ENCODE data around the gene HEXIM1.

Gene HEXIM1, protein sequence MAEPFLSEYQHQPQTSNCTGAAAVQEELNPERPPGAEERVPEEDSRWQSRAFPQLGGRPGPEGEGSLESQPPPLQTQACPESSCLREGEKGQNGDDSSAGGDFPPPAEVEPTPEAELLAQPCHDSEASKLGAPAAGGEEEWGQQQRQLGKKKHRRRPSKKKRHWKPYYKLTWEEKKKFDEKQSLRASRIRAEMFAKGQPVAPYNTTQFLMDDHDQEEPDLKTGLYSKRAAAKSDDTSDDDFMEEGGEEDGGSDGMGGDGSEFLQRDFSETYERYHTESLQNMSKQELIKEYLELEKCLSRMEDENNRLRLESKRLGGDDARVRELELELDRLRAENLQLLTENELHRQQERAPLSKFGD

DNA sequence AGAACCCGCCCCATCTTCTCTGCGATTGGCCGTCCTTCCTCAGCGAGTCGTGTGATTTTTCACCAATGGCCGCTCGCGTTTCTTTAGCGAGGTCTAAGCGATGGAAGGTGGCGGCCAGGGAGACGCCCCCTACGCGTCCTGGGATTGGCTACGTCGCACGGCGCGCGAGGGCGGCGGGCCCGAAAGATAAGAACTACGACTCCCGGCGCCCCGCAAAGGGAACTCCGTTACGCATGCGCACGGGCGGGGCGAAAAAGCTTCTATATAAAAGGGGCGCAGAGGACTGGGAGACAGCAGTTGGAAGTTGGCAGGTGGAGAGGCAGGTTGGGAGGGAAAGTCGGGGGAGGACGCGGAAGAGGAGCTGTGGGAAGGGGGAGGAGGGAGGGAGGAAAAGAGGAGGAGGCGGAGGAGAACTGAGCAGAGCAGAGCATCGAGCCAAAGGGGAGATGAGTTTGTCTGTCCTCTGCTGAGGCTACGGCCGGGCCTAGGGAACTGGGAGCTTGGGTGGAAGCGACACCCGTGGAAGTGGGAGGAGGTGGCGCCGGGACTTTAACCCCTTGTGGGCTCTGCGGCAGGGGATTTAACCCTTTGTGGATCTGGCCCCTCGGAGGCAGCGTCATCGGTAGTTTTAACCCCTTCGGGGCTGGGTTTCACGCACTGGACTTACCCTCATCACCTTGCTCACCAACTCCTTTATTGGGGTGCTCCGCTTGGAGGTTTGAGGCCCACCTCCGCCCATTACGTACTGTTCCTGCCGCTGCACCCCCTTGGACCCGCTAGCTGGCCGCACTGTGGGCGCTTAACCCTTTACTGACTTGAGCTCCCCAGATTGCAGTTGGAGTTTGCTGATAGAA, at the start of gene HEXIM1:
Gene HEXIM1, plus strand, starts transcription at position 293 of the 854 bp plus-strand sequence. CDS start 716 bp downstream, outside the sequence.
- TF ChIP-seq, protein P1, sequence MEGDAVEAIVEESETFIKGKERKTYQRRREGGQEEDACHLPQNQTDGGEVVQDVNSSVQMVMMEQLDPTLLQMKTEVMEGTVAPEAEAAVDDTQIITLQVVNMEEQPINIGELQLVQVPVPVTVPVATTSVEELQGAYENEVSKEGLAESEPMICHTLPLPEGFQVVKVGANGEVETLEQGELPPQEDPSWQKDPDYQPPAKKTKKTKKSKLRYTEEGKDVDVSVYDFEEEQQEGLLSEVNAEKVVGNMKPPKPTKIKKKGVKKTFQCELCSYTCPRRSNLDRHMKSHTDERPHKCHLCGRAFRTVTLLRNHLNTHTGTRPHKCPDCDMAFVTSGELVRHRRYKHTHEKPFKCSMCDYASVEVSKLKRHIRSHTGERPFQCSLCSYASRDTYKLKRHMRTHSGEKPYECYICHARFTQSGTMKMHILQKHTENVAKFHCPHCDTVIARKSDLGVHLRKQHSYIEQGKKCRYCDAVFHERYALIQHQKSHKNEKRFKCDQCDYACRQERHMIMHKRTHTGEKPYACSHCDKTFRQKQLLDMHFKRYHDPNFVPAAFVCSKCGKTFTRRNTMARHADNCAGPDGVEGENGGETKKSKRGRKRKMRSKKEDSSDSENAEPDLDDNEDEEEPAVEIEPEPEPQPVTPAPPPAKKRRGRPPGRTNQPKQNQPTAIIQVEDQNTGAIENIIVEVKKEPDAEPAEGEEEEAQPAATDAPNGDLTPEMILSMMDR (IDR thresholded peaks at IDR 0.05; ENCODE audit: control insufficient read depth, insufficient read depth, low read depth, low read length, missing control alignments): no peak
- peak; percentile 98 for DNase-seq (ENCODE audit: low read depth)
- peak within 1 kb of the TSS; percentile 87 for H3K4me3 ChIP-seq (ENCODE audit: control insufficient read depth, low read depth, low read length)

DNA sequence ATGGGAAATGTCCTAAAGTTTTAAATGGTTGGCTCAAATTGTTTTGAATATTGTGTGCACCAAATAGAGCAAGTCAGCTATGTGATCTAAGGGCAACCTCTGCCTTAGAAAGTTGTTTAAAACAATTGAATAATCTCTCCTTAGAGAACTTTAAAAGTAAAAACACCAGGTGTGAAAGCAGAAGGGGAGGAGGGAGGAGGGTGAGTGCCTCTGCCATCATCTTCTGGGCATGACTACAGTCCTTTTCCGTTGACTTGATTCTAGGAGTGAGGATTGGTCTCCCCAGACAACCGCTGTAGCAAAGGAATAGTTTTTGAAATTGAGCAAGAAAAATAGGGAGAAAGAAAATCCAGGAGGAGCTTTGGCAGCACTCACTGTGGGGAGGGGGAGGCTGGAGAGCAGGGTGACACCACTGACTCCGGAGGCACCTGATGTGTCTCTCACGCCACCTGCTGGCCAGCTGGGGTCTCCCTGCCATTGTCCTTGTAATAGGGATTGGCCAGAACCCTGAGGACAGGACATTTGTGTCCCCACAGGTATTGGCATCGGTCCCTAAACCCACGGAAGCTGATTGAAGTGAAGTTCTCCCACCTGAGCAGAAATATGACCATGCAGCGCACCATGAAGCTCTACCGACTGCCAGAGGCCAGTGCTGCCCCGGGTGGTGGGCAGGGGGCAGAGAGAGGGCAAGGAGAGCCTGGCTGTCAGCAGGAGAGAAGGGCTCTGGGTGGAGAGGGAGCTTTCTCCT, 49.2 kb upstream of the HEXIM1 start:
- no peak overlapping the region for H3K4me3 ChIP-seq (ENCODE audit: control insufficient read depth, low read depth, low read length)
- no peak for DNase-seq (ENCODE audit: low read depth)
- TF ChIP-seq, protein P1 (IDR thresholded peaks at IDR 0.05; ENCODE audit: control insufficient read depth, insufficient read depth, low read depth, low read length, missing control alignments): peak; percentile 86

DNA sequence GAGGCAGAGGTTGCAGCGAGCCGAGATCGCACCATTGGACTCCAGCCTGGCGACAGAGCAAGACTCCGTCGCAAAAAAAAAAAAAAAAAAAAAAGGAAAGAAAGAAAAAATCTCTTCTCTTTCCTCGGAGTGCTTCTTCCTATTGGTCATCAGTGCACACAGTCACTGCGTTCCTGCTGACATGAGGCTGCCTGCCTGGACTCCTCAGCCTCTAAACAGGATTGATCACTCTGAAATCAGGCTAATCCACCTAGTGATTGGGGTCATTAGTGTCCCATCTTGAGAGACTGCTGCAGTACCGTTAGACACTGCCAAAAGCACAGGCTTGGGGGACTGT, 46.8 kb upstream of the HEXIM1 start:
- H3K4me3 ChIP-seq (ENCODE audit: control insufficient read depth, low read depth, low read length): no peak overlapping the region
- TF ChIP-seq, protein P1 (IDR thresholded peaks at IDR 0.05; ENCODE audit: control insufficient read depth, insufficient read depth, low read depth, low read length, missing control alignments): no peak
- no peak for DNase-seq (ENCODE audit: low read depth)

DNA sequence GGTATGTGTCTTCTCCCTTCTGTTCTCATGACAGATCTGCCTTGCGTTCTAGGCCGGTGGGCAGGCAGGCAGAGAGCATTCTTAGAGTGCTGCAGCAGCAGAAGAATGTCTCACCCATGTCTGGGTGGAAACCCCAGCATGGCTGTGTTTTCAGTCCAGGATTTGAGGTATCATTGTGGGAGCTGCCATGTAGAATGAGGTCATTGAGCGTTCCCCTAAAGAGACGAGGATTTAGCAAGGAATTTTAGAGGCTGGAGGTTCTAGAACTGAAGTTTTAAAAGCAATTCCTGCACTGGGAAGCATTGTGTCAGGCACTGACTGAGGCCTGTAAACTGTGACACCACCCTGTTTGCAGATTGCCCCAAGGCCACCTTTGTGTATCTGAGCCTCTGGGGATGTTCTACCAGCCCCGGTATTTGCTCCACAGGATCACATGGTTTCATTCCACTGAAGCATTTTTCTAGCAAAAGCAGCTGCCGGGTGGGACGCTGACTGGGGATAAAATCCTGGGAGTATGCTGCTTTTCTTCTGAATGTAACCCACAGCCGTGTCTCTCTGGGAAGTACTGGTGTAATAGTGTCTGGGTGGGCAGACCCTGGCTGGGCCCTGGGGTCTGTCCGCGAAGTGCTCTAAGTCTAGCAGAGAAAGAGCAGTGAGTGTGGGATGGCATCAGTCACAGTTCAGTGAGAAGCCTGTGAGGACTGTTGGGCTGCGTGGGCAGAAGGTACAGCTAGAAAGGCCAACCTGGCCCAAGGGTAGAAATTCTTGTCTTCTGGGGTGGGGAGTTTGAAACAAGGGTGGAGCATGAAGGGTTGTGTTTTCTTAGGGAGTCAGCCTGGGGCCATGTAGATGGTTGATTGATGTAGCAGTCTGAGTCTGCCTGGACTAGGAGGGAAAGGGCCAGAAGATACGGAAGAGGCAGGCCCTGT, 46.1 kb upstream of the HEXIM1 start:
- H3K4me3 ChIP-seq (ENCODE audit: control insufficient read depth, low read depth, low read length): no peak overlapping the region
- TF ChIP-seq, protein P1 (IDR thresholded peaks at IDR 0.05; ENCODE audit: control insufficient read depth, insufficient read depth, low read depth, low read length, missing control alignments): no peak
- no peak for DNase-seq (ENCODE audit: low read depth)

DNA sequence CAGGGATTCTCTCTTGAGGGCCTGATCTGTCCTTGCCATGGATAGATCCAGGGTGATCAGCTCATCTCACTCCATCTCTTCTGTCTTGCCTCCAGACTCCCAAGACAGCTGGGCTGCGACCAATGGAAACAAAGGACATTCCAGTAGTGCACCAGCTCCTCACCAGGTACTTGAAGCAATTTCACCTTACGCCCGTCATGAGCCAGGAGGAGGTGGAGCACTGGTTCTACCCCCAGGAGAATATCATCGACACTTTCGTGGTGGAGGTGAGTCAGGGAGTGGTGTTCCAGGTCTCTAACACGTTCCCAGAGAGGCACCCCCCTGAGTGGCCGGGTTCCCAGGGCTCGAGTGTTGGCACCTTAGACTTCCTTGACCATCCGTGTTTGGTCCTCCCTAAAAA, 45.4 kb upstream of the HEXIM1 start:
- H3K4me3 ChIP-seq (ENCODE audit: control insufficient read depth, low read depth, low read length): no peak overlapping the region
- DNase-seq (ENCODE audit: low read depth): no peak
- TF ChIP-seq, protein P1 (IDR thresholded peaks at IDR 0.05; ENCODE audit: control insufficient read depth, insufficient read depth, low read depth, low read length, missing control alignments): no peak
